GM19193 (cell line): ENCODE measurements around the gene DPM2.
A peak's percentile ranks its signal among the peaks of the same experiment; 100 is the strongest.

Experiments
- POLR2A ChIP-seq: IDR thresholded peaks from 4 replicates; pipeline ENCODE4 v1.6.1; 2011; ENCODE audit not compliant: insufficient read depth, insufficient read length; ENCODE audit errors: extremely low read depth

Gene DPM2, protein sequence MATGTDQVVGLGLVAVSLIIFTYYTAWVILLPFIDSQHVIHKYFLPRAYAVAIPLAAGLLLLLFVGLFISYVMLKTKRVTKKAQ

DNA sequence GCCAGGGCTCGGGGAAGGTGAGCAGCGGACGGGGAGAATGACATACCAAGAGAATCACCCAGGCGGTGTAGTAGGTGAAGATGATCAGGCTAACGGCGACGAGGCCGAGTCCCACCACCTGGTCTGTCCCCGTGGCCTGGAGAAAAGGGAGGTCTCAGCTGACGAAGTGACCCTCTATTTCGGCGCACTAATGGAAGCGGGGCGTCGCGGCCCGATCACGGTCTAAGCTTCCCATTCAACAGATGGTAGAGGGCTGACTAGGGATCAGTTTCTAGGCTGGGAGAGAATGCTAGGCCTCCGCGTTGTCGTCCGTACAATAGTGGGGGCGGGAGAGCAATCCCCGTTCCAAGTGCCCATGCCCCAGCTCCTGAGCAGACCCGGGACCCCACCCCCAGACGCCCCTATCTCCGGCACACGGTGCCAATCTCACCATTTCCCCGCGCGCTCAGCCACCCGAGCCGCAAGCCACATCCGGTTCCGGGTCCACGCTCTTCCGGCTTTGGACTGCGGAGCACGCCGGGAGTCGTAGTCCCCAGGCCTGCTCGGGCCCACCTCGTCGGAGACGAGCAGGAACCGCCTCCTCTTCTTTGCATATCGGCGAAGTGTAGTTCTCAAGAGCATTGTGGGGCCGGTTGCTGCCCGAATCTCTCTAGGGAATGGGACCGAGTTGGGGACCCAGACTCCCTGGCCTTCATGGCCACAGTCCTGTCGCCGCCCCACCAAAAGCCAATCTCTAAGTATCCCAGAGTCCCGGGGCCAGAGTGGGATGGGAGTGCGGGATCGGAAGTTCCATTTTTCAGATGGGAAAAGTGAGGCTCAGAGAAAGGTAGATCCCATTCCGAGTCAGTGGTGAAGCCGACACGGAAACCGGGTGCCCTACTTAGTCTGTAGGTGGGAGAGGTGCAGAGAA is at the start of gene DPM2:
Gene DPM2, minus strand, starts transcription at position 467 of the 910 bp plus-strand sequence. Its CDS starts 34 bp downstream, at position 433.
- TF ChIP-seq POLR2A: peak; percentile 87

DNA sequence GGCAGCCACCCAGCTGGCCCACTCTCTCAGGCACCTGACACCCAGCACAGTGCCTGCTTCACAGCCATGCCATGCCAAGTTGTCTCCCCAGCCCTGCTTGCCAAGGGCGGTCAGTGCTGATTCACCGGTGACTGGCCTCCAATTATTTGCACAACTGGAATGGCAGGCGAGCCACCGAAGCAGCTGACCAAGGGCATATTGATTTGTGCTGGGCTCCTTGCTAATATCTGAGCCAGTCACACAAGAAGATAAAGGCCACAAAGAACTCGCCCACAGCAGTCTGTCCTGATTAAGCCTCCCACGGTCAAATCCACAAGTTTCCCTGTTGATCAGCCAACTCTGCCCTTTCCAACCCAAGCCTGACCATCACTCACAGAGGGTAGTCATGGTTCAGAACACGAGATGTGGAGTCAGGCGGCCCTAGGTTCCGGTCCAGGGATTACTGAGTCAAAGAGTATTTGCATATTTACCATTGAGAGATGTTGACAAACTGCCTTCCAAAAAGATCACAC is 49.5 kb upstream of the DPM2 start:
- TF ChIP-seq POLR2A: no peak

DNA sequence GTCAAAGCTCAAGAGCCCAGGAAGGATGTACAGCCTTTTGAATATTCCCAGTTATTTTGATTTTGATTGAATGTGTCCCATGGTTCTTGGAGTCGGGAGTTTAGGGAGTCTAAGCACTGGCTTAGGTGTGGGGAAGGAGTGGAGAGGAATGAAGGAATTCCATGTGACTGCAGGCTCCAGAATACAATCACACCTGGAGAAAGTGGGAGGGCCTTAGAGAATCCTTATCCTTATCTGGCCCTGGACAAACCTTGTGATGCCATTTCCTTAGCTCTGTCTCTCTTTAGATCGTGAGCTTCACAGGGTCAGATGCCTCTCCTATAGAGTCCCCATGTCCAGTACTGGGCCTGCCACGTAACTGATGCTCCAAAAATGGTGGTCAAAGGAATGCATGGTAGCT is 47.4 kb upstream of the DPM2 start:
- TF ChIP-seq POLR2A: no peak

DNA sequence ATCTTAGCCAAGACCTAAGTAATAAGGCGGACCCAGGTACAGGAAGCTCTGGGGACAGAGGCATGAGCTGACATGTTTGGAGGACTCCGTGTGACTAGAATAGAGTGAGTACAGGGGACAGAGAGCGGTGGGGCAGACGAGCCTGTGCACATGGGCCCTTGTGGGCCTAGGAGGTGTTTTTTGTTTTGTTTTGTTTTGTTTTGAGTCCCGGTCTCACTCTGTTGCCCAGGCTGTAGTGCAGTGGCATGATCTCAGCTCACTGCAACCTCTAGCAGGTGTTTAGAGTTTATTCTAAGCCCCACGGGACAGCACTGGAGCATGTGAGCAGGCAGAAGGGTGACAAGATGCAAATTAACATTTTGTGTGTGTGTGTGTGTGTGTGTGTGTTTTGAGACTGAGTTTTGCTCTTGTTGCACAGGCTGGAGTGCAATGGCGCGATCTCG is 46.2 kb upstream of the DPM2 start:
- TF ChIP-seq POLR2A: peak; percentile 53

DNA sequence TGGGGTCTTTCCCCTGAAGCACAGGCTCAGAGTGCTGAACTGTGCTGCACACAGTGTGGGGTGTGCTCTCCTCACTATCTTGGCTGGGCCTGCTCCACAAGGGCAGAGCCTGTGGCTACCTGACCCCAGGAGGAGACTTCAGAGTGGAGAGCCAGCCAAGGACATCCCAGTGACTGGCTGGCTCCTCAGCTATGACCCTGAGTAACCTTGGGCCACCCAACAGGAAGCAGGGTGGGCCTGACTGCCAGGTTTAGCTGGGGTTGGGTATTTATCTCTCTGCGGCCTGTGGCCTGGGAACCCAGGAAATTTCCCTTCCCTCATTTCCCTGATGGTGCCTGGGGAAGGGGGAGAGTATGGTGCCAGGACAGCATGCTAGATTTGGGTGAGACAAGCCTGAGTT is 45.3 kb upstream of the DPM2 start:
- TF ChIP-seq POLR2A: no peak

DNA sequence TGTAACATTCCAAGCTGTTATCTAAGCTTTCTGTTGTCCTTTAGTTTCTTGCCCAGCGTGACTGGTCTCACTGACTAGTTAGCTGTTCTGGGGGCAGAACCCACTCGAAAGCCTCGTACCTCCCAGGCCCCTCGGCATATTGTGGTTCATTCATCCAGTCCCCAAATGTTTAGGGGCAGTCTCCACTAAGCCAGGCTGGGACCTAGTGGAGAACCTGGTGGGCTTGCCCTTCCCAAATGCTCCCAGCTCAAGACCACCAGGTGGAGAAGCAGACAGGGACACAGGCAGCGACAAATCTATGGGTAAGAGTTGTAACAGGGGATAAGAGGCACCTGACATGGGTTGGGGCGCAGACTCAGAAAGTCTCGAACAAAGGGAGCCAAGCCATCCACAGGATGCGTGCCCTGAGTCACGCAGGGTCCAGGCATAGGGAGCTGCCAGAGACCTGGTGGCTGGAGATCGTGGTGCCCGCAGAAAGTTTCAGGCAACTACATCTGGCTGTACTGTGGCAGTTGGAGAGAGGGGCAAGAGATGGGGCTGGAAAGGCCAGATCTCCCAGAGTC is 44.0 kb upstream of the DPM2 start:
- no peak for TF ChIP-seq POLR2A

DNA sequence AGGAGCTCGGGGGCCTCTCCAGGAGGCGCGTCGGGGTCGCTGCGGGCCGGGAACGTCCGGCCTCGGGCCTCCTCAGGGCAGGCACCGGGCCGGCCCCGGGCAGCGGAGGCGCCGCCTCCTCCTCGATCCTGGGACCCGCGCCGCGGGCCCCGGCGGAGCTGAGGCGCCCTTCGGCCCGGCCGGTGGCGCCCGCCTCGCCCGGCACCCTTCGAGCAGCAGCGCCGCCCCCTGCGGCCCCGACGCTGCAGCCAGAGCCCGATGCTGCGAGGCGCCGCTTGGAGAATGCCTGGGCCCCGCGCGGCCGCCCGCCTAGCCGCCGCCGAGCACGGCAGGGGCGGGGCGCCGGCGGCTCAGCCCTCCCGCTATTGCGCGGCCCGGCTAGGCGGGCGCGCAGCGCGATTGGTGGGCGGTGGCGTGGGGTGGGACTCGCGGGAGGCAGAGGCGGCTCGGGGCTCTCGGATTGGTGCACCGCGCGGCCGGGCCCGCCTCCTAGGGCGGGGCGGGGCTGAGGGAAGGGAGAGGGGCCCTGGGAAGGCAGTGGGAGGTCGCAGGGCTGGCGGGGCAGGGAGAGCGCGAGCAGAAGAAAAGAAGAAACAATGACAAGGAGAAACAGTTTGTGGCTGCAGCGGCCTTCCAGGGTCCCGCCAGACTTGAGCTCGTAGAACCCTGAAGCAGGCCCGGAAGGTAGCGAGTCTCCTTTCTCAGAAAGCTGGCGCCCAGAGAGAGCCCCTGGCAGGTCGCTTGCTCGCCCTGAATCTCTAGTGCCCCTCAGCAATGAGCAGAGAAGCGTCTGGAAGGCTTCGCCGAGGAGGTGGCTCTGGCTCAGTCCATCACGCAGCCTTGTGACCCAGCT is 43.3 kb upstream of the DPM2 start, which contains the start of gene EEIG1:
Gene EEIG1, minus strand, starts transcription at position 284 of the 853 bp plus-strand sequence. CDS start 852 bp downstream, outside the sequence.
- TF ChIP-seq POLR2A: peak; percentile 71

DNA sequence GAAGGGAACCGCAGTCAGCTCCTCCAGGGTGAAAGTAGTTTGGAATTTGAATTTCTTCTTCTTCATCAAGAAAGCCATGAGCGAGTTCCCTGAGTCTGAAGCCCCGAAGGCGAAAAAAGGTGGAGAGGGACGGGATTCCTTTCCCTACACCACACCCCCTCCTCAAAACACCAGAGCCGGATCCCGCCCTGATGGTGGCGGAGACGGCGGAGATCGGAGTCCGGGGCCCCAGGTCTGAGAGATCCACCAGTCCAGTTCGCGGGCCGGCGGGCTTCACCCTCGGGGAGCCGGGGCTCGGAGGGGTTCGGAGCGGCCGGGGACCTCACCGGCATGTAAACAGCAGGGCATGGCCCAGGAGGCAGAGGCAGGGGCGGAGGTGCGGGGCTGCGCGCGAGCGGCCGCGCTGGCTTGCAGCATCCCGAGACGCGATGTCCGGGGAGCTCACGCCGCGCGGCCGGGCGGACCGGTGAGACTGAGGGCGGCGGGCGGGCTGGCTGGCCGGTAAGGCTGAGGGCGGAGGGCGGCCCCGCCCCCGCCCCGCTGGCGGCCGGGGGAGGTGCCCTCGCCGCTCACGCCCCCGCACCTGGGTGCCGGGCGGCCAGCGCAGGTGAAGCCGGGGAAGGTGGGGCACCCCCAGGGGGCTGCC is 42.5 kb upstream of the DPM2 start:
- no peak for TF ChIP-seq POLR2A

DNA sequence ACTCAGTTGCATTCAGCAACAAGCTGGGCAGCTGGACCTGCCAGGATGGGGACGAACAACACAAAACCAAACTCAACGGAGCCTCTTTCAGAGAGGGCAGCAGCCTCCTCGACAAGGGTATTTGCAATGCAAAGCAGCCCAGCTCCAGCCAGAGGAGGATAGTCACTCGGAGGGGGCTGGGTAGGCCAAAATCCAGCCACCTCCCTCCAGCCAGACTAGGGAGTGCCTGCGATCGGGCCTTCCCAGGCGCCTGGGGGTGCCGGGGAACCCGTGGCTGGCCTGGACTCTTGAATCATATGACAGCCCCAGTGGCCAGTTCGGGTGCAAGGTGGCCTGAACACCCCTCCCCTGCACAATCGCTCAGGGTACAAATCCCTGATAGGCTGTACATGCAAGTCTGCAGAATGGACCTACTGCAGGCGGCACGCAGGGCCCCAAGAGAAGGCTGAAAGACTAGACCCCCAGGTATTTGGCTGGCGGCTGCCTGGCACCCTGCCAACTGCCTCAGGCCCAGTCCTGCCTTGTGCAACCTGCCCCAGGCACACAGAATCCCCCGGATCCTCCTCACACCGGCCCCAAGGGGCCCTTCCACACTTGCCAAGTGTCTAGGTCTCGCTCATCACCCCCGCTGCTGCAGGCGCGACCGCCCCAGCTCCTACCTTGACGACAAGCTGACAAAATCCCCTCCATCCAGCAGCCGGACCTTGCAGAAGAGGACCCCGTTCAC is 41.8 kb upstream of the DPM2 start:
- TF ChIP-seq POLR2A: peak; percentile 61

DNA sequence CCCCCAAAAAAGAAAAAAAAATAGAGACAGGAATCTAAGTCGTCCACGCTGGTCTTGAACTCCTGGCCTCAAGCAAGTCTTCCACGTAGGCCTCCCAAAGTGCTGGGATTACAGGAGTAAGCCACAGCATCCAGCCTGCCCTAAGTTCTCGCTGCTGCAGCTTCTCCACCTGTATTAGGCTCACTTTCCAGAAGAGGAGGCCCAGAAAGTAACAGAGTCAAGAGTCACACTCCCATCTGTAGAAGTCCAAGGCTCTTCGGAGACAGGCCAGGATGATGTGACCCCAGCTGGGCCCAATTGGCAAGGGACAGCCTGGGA is 41.3 kb upstream of the DPM2 start:
- no peak for TF ChIP-seq POLR2A

DNA sequence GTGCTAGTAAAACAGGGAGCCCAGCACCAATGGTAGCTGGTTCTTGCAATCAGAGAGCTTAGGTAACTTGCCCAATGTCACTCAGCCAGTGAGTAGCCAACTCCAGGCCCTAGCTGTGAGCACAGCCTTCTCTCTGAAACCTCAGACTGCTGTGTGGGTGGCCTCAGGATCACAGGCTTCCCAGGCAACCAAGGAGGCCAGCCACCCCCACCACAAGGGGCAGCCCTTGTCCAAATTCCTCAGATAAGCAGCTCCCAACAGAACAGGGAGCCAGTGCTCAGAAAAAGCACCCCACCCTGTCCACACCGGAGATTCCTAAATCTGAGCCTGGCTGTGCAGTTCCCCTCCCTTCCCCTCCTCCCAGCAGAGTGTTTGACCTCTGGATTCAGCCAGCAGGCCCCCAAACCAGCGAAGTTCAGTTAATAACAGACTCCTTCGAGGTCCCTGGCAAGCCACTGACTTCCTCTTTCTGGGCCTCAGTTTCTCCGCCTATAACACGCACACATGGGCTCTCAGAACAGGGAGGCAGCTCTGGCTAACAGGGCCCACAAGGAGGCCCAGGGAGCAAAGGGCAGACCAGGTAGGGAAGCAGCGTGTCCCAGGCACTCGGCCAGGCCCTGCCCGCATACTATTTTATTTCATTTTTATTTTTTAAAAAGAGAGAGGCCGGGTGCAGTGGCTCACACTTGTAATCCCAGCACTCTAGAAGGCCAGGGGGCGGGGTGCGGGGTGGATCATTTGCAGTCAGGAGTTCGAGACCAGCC is 40.4 kb upstream of the DPM2 start:
- no peak for TF ChIP-seq POLR2A

DNA sequence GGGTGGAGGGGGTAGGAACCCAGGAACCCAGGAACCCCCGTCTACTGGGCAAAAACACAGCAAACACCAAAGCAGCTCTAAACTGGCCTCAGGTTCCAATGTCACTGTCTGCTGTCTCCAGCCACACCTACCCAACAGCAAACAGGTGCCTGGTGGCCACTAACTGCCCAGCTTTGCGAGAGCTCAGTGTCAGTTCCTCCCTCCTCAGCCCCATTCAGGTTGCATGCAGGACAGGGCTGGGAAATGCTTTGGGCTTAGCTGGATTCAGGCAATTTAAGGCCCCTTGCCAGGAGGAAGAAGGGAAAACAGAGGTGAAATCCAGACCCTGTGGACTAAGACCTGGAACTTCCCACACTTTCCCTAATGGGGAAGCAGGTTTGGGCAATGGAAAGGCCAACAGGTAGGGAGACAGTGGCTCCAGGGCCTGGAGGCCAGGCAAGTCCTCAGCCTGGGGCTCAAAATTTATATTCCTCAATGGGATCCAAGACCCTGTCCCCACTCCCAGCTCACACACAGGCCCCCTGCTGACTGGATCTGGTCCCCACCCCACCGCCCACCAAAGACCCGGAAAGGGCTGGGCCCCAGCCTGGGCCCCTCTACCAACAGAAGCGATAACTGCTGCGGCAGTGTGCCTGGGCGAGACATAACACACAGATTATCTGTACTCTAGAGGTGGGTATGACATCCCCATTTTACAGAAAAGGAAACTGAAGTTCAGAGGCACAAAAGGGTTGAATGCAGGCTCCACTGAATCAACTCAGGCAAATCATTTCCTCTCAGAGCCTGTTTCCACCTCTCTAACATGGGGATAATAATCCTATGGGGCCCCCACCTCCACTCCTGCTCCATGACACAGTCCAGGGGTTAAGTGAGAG is 39.6 kb upstream of the DPM2 start:
- no peak for TF ChIP-seq POLR2A
